GM12878 (cell line): ENCODE measurements around the gene STX7. TPM values are rescaled to one million over a fixed set of nuclear protein-coding genes. Genes with fewer than 3 reads are reported as not detected.

ENCODE experiments used
- ATF7 ChIP-seq: fragments of 450-650 bp; IDR thresholded peaks from 2 replicates; pipeline ENCODE4 v1.6.1; 2016; ENCODE audit warnings: low read depth, mild to moderate bottlenecking
- BACH1 ChIP-seq: fragments of 450-650 bp; IDR thresholded peaks from 2 replicates; pipeline ENCODE4 v1.6.1; 2017; ENCODE audit warnings: mild to moderate bottlenecking, borderline replicate concordance
- CHD1 ChIP-seq: IDR thresholded peaks from 2 replicates; pipeline ENCODE4 v1.6.1; 2012; ENCODE audit warnings: low read depth, low read length, improper control_type of control experiment
- EP300 ChIP-seq, 2 experiments: fragments of 150-350 bp in 1 of 2; IDR thresholded peaks; 2 replicates each; pipeline ENCODE4 v1.6.1; 2011 to 2012; ENCODE audit warnings: low read depth in 2 of 2, low read length in 2 of 2, borderline replicate concordance in 1 of 2, improper control_type of control experiment in 1 of 2, inconsistent platforms in 1 of 2; ENCODE audit not compliant: control insufficient read depth in 1 of 2
- FOS ChIP-seq: IDR thresholded peaks from 3 replicates; pipeline ENCODE4 v1.6.1; 2011; ENCODE audit warnings: borderline replicate concordance; ENCODE audit not compliant: insufficient read length; ENCODE audit errors: extremely low read depth
- FOXK2 ChIP-seq: fragments of 450-650 bp; IDR thresholded peaks from 2 replicates; pipeline ENCODE4 v1.6.1; 2017; ENCODE audit warnings: mild to moderate bottlenecking, moderate library complexity
- FOXM1 ChIP-seq: IDR thresholded peaks from 2 replicates; pipeline ENCODE4 v1.6.1; 2012; ENCODE audit warnings: low read depth, mild to moderate bottlenecking, inconsistent platforms, low read length, moderate library complexity
- GABPA ChIP-seq: IDR thresholded peaks from 2 replicates; pipeline ENCODE4 v1.6.1; 2014; ENCODE audit warnings: antibody characterized with exemption, low read depth, mild to moderate bottlenecking, inconsistent platforms
- IRF4 ChIP-seq: IDR thresholded peaks from 2 replicates; pipeline ENCODE4 v1.6.1; 2011; ENCODE audit warnings: low read depth, low read length
- NFXL1 ChIP-seq: fragments of 450-650 bp; IDR thresholded peaks from 2 replicates; pipeline ENCODE4 v1.6.1; 2017; ENCODE audit warnings: antibody characterized with exemption, mild to moderate bottlenecking, borderline replicate concordance
- PAX8 ChIP-seq: fragments of 450-650 bp; IDR thresholded peaks from 2 replicates; pipeline ENCODE4 v1.6.1; 2017; ENCODE audit warnings: mild to moderate bottlenecking, moderate library complexity
- PML ChIP-seq: IDR thresholded peaks from 2 replicates; pipeline ENCODE4 v1.6.1; 2012; ENCODE audit warnings: low read length, inconsistent platforms
- POLR2AphosphoS2 ChIP-seq: IDR thresholded peaks from 2 replicates; pipeline ENCODE4 v1.6.1; 2011; ENCODE audit warnings: low read depth, mild to moderate bottlenecking, low read length, improper control_type of control experiment, moderate library complexity
- POLR2AphosphoS5 ChIP-seq: IDR thresholded peaks from 2 replicates; pipeline ENCODE4 v1.6.1; 2011; ENCODE audit warnings: mild to moderate bottlenecking, low read length, inconsistent platforms
- RFX5 ChIP-seq: IDR thresholded peaks from 2 replicates; pipeline ENCODE4 v1.6.1; 2011; ENCODE audit warnings: low read depth, low read length, improper control_type of control experiment
- SP1 ChIP-seq: IDR thresholded peaks from one replicate; pipeline ENCODE4 v1.6.1; 2011; ENCODE audit warnings: low read depth, low read length
- SREBF1 ChIP-seq: IDR thresholded peaks from 2 replicates; pipeline ENCODE4 v1.6.1; 2012; ENCODE audit warnings: mild to moderate bottlenecking, low read length
- TBL1XR1 ChIP-seq: IDR thresholded peaks from 2 replicates; pipeline ENCODE4 v1.6.1; 2012; ENCODE audit warnings: low read depth, low read length, improper control_type of control experiment
- YBX1 ChIP-seq: fragments of 450-650 bp; IDR thresholded peaks from 2 replicates; pipeline ENCODE4 v1.6.1; 2016; ENCODE audit warnings: antibody characterized with exemption
- ZBED1 ChIP-seq: IDR thresholded peaks from 2 replicates; pipeline ENCODE4 v1.6.1; 2016; ENCODE audit warnings: borderline replicate concordance
- ZNF207 ChIP-seq: fragments of 450-650 bp; IDR thresholded peaks from 2 replicates; pipeline ENCODE4 v1.6.1; 2014; ENCODE audit warnings: antibody characterized with exemption, mild to moderate bottlenecking, borderline replicate concordance
- ZNF217 ChIP-seq: fragments of 450-650 bp; IDR thresholded peaks from 2 replicates; pipeline ENCODE4 v1.6.1; 2017; ENCODE audit warnings: antibody characterized with exemption, mild to moderate bottlenecking
- ZNF24 ChIP-seq: fragments of 450-650 bp; IDR thresholded peaks from 2 replicates; pipeline ENCODE4 v1.6.1; 2017; ENCODE audit warnings: antibody characterized with exemption, mild to moderate bottlenecking
- ZNF384 ChIP-seq: IDR thresholded peaks from 2 replicates; pipeline ENCODE4 v1.6.1; 2012; ENCODE audit warnings: low read depth, mild to moderate bottlenecking, low read length, improper control_type of control experiment, borderline replicate concordance
- ZNF622 ChIP-seq: fragments of 450-650 bp; IDR thresholded peaks from 2 replicates; pipeline ENCODE4 v1.6.1; 2017; ENCODE audit warnings: mild to moderate bottlenecking, inconsistent platforms
- polyA plus RNA-seq, 11 experiments: library from polyadenylated mRNA; depleted of rRNA in 4 of 11; unstranded in 6 of 11; stranded (reverse) in 5 of 11; fragments of >200 nt; fragmentation: Nextera tagmentation in 4 of 11; fragmentation: Illumina TruSeq in 1 of 11; extraction: Ambion mirVana in 4 of 11; extraction: Trizol in 1 of 11; gene quantifications; 1 replicate in 1 of 11; 2 replicates in 10 of 11; pipeline versions ENCODE4 v1.2.1 to v1.2.3, GENCODE V29; 2011 to 2016; ENCODE audit warnings: inconsistent platforms in 2 of 11, missing spikeins in 2 of 11, low read depth in 1 of 11
- total RNA-seq, 4 experiments: library from RNA; depleted of rRNA in 3 of 4; stranded (reverse); fragments of >200 nt in 3 of 4; fragmentation: Illumina TruSeq in 1 of 4; extraction: Trizol in 1 of 4; gene quantifications; 2 replicates each; pipeline versions ENCODE4 v1.2.1 to v1.2.3, GENCODE V29; 2013 to 2021
- TF ChIP-seq, protein P1 (sequence below): fragments of 450-650 bp; IDR thresholded peaks from 2 replicates; pipeline ENCODE4 v1.6.1; 2016; ENCODE audit warnings: mild to moderate bottlenecking
- TF ChIP-seq, protein P2 (sequence below): IDR thresholded peaks from 2 replicates; pipeline ENCODE4 v1.6.1; 2011; ENCODE audit warnings: low read depth, mild to moderate bottlenecking, low read length, moderate library complexity, borderline replicate concordance; ENCODE audit errors: extremely low read depth
- TF ChIP-seq, protein P3 (sequence below): IDR thresholded peaks from 2 replicates; pipeline ENCODE4 v1.6.1; 2011; ENCODE audit warnings: borderline replicate concordance, low read depth, mild to moderate bottlenecking, moderate library complexity, low read length; ENCODE audit not compliant: insufficient read depth, poor library complexity, severe bottlenecking
- TF ChIP-seq, protein P4 (sequence below): IDR thresholded peaks from 2 replicates; pipeline ENCODE4 v1.6.1; 2012; ENCODE audit warnings: low read depth, low read length, improper control_type of control experiment
- TF ChIP-seq, protein P5 (sequence below): IDR thresholded peaks from 2 replicates; pipeline ENCODE4 v1.6.1; 2011; ENCODE audit warnings: borderline replicate concordance, low read depth, mild to moderate bottlenecking, moderate library complexity, mixed read lengths, low read length; ENCODE audit not compliant: insufficient read depth; ENCODE audit errors: extremely low read length

The STX7 gene
- total and polyA plus RNA-seq, 10 of the 15 experiments (the other 5 are each of a cell fraction or from before 2014, with no cell fraction given): 26.5 to 75.5 (median 51.3) TPM

DNA sequence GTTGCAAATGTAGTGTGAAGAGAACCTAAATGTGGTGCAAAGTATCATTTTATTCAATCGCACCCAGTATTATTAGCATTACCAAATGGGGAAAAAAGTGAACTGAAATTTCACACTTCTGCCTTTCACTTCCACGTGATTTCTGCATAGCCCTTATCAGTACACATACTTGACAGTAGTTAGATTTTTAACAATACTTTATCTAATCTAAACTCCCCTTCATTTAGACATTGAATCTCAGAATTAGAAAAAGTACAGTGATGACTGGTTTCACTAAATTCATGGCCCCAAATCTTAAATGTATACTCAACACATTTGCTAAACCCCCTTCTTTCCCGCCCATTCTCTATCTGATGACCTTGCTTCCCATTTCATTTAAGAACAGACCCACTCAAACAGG, 14.3 kb downstream of the STX7 start (continued):
- TF ChIP-seq, protein P1, sequence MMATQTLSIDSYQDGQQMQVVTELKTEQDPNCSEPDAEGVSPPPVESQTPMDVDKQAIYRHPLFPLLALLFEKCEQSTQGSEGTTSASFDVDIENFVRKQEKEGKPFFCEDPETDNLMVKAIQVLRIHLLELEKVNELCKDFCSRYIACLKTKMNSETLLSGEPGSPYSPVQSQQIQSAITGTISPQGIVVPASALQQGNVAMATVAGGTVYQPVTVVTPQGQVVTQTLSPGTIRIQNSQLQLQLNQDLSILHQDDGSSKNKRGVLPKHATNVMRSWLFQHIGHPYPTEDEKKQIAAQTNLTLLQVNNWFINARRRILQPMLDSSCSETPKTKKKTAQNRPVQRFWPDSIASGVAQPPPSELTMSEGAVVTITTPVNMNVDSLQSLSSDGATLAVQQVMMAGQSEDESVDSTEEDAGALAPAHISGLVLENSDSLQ: 0 out of 2 replicates have a peak, but pooled peaks have one; percentile 30
- TF ChIP-seq FOXK2 (no peak), RFX5 (no peak), ZNF24 (peak; percentile 81), BACH1 (peak; percentile 85; the same call in 1 of the 2 replicates), PAX8 (no peak), ATF7 (peak; percentile 88), CHD1 (no peak), ZNF217 (peak; percentile 96), GABPA (0 out of 2 replicates have a peak, but pooled peaks have one; percentile 47), YBX1 (no peak), ZNF384 (no peak), SREBF1 (0 out of 2 replicates have a peak, but pooled peaks have one; percentile 11), ZNF622 (no peak), EP300 (IDR thresholded peaks at IDR 0.05; ENCODE audit: borderline replicate concordance in 1 of 2, control insufficient read depth in 1 of 2, low read depth in 2 of 2, low read length in 2 of 2) (peak; percentile 87 to 97), IRF4 (peak; percentile 81; the same call in 1 of the 2 replicates), POLR2AphosphoS2 (no peak), ZNF207 (0 out of 2 replicates have a peak, but pooled peaks have one; percentile 54), FOXM1 (peak; percentile 54; the same call in 1 of the 2 replicates), PML (no peak), FOS (no peak), NFXL1 (no peak), POLR2AphosphoS5 (no peak), ZBED1 (peak; percentile 41; the same call in 1 of the 2 replicates), TBL1XR1 (peak; percentile 83; the same call in 1 of the 2 replicates), SP1 (no peak)
- TF ChIP-seq, protein P2, sequence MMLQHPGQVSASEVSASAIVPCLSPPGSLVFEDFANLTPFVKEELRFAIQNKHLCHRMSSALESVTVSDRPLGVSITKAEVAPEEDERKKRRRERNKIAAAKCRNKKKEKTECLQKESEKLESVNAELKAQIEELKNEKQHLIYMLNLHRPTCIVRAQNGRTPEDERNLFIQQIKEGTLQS: no peak
- TF ChIP-seq, protein P3, sequence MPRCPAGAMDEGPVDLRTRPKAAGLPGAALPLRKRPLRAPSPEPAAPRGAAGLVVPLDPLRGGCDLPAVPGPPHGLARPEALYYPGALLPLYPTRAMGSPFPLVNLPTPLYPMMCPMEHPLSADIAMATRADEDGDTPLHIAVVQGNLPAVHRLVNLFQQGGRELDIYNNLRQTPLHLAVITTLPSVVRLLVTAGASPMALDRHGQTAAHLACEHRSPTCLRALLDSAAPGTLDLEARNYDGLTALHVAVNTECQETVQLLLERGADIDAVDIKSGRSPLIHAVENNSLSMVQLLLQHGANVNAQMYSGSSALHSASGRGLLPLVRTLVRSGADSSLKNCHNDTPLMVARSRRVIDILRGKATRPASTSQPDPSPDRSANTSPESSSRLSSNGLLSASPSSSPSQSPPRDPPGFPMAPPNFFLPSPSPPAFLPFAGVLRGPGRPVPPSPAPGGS: no peak
- TF ChIP-seq, protein P4, sequence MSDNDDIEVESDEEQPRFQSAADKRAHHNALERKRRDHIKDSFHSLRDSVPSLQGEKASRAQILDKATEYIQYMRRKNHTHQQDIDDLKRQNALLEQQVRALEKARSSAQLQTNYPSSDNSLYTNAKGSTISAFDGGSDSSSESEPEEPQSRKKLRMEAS: 0 out of 2 replicates have a peak, but pooled peaks have one; percentile 41
- TF ChIP-seq, protein P5, sequence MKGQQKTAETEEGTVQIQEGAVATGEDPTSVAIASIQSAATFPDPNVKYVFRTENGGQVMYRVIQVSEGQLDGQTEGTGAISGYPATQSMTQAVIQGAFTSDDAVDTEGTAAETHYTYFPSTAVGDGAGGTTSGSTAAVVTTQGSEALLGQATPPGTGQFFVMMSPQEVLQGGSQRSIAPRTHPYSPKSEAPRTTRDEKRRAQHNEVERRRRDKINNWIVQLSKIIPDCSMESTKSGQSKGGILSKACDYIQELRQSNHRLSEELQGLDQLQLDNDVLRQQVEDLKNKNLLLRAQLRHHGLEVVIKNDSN: no peak
